Activated gamma-delta T cell (primary cell): ENCODE measurements around the gene MAT2B.
A peak's percentile ranks its signal among the peaks of the same experiment; 100 is the strongest.

ENCODE experiments used
- DNase-seq: peaks from one replicate; lab custom pipeline; 2025; lab: John Stamatoyannopoulos, UW

The MAT2B gene

GRCh38 chr5:163551156-163551555 lies 45.7 kb downstream of the MAT2B start:
- no peak for DNase-seq

- DNase-seq = no peak
These were observed 47.1 kb downstream of the MAT2B start for GRCh38 chr5:163552536-163552935.

GRCh38 chr5:163561339-163561738 lies 55.9 kb downstream of the MAT2B start:
- no peak for DNase-seq

GRCh38 chr5:163562071-163562470 lies 56.7 kb downstream of the MAT2B start:
- no peak for DNase-seq

- DNase-seq = no peak
These were observed 57.7 kb downstream of the MAT2B start for GRCh38 chr5:163563112-163563511.

GRCh38 chr5:163563880-163564279 lies 58.5 kb downstream of the MAT2B start:
- DNase-seq = no peak

- DNase-seq = no peak
These were observed 59.0 kb downstream of the MAT2B start for GRCh38 chr5:163564321-163564938.

- DNase-seq = no peak
These were observed 60.1 kb downstream of the MAT2B start for GRCh38 chr5:163565492-163565891.

GRCh38 chr5:163565931-163566608 lies 60.7 kb downstream of the MAT2B start:
- DNase-seq = peak; percentile 7

GRCh38 chr5:163566678-163567077 lies 61.3 kb downstream of the MAT2B start:
- DNase-seq = no peak

- DNase-seq = no peak
These were observed 62.4 kb downstream of the MAT2B start for GRCh38 chr5:163567811-163568210.
